DMS153 (cell line): ENCODE data around the gene LY6G6C.
"Not testable (repeated sequence)": the region's sequence is repeated elsewhere in the genome, so short reads cannot be mapped to it uniquely, and the experiment has no call there.

Experiments
- DNase-seq: peaks from one replicate; lab custom pipeline; 2025; lab: John Stamatoyannopoulos, UW

The LY6G6C gene

GRCh38 chr6:31727034-31727716, 5.6 kb upstream of the LY6G6C start:
- DNase-seq, result no peak

- DNase-seq, result no peak
These were observed 4.2 kb upstream of the LY6G6C start for GRCh38 chr6:31725502-31726350.

GRCh38 chr6:31723980-31724691, 2.6 kb upstream of the LY6G6C start:
- DNase-seq, result no peak

GRCh38 chr6:31723245-31723979, 1.9 kb upstream of the LY6G6C start, which contains the start of gene MPIG6B:
Gene MPIG6B, plus strand, starts transcription at chr6:31723373. Its CDS starts 11 bp downstream, at chr6:31723384.
- no peak for DNase-seq

GRCh38 chr6:31722173-31722572, 627 bp upstream of the LY6G6C start:
- no peak for DNase-seq

- DNase-seq, result no peak
These were observed 1.3 kb downstream of the LY6G6C start for GRCh38 chr6:31720196-31720770.

GRCh38 chr6:31719001-31719400, 2.5 kb downstream of the LY6G6C start:
- DNase-seq, result no peak

- DNase-seq, result peak; percentile 75
These were observed 3.3 kb downstream of the LY6G6C start for GRCh38 chr6:31718265-31718664.

- no peak for DNase-seq
These were observed 3.9 kb downstream of the LY6G6C start for GRCh38 chr6:31717499-31718222.

GRCh38 chr6:31715022-31715958, 6.3 kb downstream of the LY6G6C start, which contains the start of gene LY6G6D:
Gene LY6G6D, plus strand, starts transcription at chr6:31715348. Its CDS starts 8 bp downstream, at chr6:31715356.
- no peak for DNase-seq

GRCh38 chr6:31713991-31714684, 7.4 kb downstream of the LY6G6C start:
- no peak for DNase-seq

- DNase-seq, result no peak
These were observed 8.1 kb downstream of the LY6G6C start for GRCh38 chr6:31713465-31713864.

- DNase-seq, result peak; percentile 13
These were observed 9.2 kb downstream of the LY6G6C start for GRCh38 chr6:31712296-31712695.

GRCh38 chr6:31711233-31711632, 10.3 kb downstream of the LY6G6C start:
- no peak for DNase-seq

GRCh38 chr6:31710523-31711219, 10.9 kb downstream of the LY6G6C start:
- DNase-seq, result no peak

- not testable (repeated sequence) for DNase-seq
These were observed 12.4 kb downstream of the LY6G6C start for GRCh38 chr6:31709157-31709556.

- DNase-seq, result no peak
These were observed 13.3 kb downstream of the LY6G6C start for GRCh38 chr6:31708224-31708623.

- DNase-seq, result no peak
These were observed 13.8 kb downstream of the LY6G6C start for GRCh38 chr6:31707701-31708100.
